SK-N-MC (cell line): ENCODE measurements around the gene HOXA4.

Experiments used
- EZH2 ChIP-seq: fragments of 200-600 bp; sonication (generic); IDR thresholded peaks from one replicate; pipeline ENCODE4 v1.6.1; 2017; ENCODE audit warnings: antibody characterized with exemption
- POLR2AphosphoS5 ChIP-seq: IDR thresholded peaks from 2 replicates; pipeline ENCODE4 v1.6.1; 2012; ENCODE audit warnings: mild to moderate bottlenecking, low read depth, low read length, borderline replicate concordance

GRCh38 chr7:27164045-27164366, 33.4 kb upstream of the HOXA4 start:
- TF ChIP-seq POLR2AphosphoS5 (no peak), EZH2 (no peak)
